VCaP (cell line): Measurements from ENCODE around the gene C11orf24.
"Not testable (repeated sequence)": the region's sequence is repeated elsewhere in the genome, so short reads cannot be mapped to it uniquely, and the experiment has no call there.

Experiments
- H3K27ac ChIP-seq: fragments of 450-650 bp; 2 replicates; pipeline ENCODE4 v1.5.1; 2017
- TF ChIP-seq, protein P1 (sequence below): fragments of 450-650 bp; conservative IDR thresholded peaks from 2 replicates; pipeline ENCODE4 v1.5.1; 2017; ENCODE audit warnings: mild to moderate bottlenecking, moderate library complexity

The C11orf24 gene

DNA sequence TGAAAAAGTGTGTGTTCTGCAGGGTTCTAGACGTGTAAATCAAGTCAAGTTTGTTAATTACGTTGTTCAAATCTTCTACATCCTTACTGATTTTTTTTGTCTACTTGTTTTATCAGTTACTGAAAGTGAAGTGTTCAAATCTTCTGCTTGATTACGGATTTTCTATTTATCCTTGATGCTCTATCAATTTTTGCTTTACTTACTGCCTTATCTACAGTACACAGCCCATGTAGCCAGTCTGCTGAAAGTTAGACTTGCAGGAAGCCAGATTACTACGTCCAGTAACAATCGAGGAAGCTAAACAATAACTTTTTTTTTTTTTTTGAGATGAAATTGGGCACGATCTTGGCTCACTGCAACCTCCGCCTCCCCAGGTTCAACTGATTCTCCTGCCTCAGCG is 15.6 kb upstream of the C11orf24 start:
- H3K27ac ChIP-seq: no peak overlapping the region
- TF ChIP-seq, protein P1, sequence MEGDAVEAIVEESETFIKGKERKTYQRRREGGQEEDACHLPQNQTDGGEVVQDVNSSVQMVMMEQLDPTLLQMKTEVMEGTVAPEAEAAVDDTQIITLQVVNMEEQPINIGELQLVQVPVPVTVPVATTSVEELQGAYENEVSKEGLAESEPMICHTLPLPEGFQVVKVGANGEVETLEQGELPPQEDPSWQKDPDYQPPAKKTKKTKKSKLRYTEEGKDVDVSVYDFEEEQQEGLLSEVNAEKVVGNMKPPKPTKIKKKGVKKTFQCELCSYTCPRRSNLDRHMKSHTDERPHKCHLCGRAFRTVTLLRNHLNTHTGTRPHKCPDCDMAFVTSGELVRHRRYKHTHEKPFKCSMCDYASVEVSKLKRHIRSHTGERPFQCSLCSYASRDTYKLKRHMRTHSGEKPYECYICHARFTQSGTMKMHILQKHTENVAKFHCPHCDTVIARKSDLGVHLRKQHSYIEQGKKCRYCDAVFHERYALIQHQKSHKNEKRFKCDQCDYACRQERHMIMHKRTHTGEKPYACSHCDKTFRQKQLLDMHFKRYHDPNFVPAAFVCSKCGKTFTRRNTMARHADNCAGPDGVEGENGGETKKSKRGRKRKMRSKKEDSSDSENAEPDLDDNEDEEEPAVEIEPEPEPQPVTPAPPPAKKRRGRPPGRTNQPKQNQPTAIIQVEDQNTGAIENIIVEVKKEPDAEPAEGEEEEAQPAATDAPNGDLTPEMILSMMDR: no peak

DNA sequence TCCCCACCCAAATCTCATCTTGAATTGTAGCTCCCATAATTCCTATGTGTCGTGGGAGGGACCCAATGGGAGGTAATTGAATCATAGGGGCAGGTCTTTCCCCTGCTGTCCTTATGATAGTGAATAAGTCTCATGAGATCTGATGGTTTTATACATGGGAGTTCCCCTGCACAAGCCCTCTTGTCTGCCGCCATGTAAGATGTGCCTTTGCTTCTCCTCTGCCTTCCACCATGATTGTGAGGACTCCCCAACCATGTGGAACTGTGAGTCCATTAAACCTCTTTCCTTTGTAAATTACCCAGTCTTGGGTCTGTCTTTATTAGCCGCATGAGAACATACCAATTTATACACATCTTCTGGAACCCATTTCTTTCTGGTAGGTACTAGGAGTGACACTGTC is 12.8 kb upstream of the C11orf24 start:
- H3K27ac ChIP-seq: not testable (repeated sequence)

DNA sequence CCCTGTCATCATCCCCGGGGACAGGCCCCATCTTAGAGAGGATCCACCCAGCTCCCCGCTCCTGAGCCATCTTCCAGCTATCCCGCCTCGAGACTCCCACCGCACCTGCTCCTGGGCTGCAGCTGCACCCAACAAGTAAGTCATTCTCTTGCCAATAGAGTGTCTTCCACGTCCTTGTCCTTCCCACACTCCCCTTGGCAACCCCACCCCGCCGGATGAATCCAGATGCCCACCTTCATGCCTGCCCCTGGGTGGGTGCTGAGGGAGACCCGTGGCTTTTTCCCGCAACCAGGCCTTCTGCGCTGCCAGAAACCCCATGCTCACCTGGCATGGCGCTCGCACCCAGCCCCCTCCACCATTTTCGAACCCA is 11.1 kb upstream of the C11orf24 start:
- H3K27ac ChIP-seq: no peak overlapping the region
- TF ChIP-seq, protein P1: no peak

DNA sequence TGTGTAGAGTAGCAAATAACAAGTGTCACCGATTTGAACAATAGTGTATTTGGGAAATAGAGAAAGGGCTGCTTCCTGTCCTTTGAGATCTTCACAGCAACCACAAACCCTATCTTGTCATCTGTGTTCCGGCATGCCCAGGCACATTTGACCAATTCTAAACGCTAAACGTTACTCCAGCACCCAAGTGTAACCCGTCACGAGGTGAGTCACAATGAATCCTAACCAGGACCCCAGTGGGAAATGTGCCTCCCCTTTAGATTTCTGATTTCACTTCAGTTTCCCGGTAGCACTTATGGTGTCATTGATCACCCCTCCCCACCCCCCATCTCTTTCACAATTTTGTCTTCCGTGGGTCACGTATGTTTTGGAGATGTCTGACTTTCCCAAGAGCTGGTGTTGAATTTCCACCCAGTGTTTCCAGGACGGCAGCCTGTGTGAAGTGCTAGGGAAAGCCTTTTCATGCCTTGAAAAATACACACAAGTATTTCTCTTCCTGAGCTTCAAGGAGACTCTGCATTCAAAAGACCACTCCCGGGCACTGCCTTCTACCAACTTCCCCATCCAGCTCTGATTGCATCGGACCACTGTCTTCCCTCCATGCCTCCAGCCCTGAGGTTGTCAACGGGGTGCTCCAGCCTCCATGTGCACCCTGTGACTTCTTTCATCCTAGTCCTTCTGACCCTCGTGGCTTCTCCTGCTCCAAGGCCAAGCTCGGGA is 10.5 kb upstream of the C11orf24 start:
- TF ChIP-seq, protein P1: no peak
- H3K27ac ChIP-seq: no peak overlapping the region

DNA sequence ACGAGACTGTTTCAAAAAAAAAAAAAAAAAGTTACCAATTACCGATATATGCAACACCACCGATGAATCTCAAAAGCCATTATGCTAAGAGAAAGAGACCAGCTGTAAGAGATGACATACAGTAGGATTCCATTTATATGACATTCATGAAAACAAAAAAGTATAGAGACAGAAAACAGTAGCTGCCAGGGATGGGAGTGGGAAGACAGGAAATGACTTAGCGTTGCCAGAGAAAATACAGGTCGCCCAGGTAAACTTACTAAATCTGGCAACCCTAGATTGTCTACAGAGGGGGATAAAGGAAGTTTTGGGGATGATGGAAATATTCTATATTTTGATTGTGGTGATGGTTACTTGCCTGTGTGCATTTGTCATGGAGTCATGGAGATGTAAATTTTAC is 7.9 kb upstream of the C11orf24 start:
- TF ChIP-seq, protein P1: no peak
- H3K27ac ChIP-seq: no peak overlapping the region

DNA sequence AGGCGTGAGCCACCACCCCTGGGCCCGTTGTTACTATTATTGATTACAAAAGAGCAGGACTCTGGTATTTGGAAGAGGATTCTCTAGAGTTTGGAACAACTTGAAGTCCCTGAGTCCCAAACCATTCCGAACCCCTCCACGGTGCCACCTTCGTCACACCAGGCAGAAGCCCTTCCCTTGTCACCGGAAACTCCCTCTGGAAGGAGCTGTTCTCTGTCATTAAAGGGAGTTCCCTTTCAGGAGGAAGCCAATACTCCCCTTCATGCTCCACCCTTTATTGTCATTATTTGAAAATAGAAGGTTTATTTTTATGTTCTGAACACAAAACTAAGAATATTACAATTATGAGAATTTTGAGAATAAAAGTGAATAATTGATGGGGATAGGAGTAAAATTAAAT is 5.1 kb upstream of the C11orf24 start:
- TF ChIP-seq, protein P1: no peak
- H3K27ac ChIP-seq: no peak overlapping the region

DNA sequence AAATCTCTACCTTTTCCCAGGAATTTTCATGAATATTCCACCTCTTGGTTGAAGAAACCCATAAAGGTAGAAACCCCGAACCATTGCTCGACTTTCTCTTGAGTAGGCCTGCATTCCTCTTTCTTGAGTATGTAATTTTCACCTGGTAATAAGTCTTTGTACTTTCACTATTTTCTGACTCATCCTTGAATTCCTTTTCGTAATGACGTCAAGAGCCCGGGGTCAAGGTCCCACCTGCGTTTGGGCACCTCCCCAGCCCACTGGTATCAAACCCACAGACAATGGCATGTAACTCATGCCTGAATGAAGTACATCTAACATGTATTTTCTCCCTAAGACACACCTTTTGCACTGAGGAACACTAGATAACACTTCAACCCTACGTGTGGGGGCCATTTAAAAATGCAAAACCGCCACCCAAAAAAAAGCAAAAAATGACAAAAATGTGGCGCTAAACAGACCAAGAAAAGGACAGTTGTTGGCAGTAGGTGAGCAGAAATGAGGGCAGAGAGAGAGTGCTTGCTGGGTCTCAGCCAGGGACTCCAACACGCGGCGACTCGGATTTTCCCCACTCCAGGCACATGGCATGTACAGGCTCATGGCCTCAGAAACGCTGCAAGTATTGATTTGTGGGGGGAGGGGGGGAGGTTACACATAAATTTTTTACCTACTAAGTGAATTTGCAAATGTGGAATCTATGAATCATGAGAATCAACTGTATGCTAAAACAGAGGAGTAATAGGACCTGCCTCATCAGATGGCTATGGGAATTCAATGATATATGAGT is 4.1 kb upstream of the C11orf24 start:
- TF ChIP-seq, protein P1: no peak
- H3K27ac ChIP-seq: no peak overlapping the region

DNA sequence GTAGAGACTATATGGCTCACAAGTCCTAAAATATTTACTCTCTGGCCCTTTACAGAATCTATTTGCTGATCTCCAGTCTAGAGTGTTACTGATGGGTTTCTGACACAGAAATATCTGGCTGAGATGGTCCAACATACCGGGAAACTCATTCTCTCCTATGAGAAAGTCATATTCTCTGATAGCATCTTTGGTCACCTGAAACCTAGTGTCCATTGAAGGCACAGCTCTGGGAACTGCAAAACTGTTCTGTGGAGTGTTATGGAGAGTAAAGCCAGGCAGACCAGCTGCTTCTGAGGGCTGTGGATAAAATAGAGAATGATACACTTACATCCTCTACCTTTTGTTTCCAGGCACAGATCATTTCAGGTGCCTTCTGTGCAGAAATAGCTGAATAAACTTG is 2.5 kb upstream of the C11orf24 start:
- no peak overlapping the region for H3K27ac ChIP-seq
- TF ChIP-seq, protein P1: no peak
